Esophagus squamous epithelium (tissue), 5 donors: ENCODE data around the gene AKAP17A. TPM values are rescaled to one million over a fixed set of nuclear protein-coding genes. Genes with fewer than 3 reads are reported as not detected.

ENCODE experiments used
- DNase-seq: peaks from one replicate; lab custom pipeline; 2025; lab: John Stamatoyannopoulos, UW
- H3K27ac ChIP-seq, 4 donors: fragments of 200-600 bp; sonication (generic); one replicate each; pipeline ENCODE4 v1.5.1; 2016 to 2019; ENCODE audit warnings: mild to moderate bottlenecking in 1 of 4
- H3K27me3 ChIP-seq, 4 donors: fragments of 200-600 bp; sonication (generic); 1 replicate in 3 of 4; 2 replicates in 1 of 4; pipeline versions ENCODE4 v1.5.1 to v1.6.0; 2017 to 2021; ENCODE audit warnings: antibody characterized with exemption in 1 of 4
- H3K36me3 ChIP-seq, 3 donors: fragments of 200-600 bp; sonication (generic); one replicate each; pipeline ENCODE4 v1.5.1; 2016 to 2019
- H3K4me1 ChIP-seq, 3 donors: fragments of 200-600 bp; sonication (generic); one replicate each; pipeline ENCODE4 v1.5.1; 2017 to 2019
- H3K4me3 ChIP-seq, 4 donors: fragments of 200-600 bp; sonication (generic); 1 replicate in 3 of 4; 2 replicates in 1 of 4; pipeline ENCODE4 v1.5.1; 2016 to 2019; ENCODE audit warnings: mild to moderate bottlenecking in 2 of 4, moderate library complexity in 1 of 4
- H3K9me3 ChIP-seq, 3 donors: fragments of 200-600 bp; sonication (generic); one replicate each; pipeline ENCODE4 v1.5.1; 2016 to 2019
- POLR2A ChIP-seq, 4 donors: fragments of 450-650 bp; IDR thresholded peaks; one replicate each; pipeline ENCODE4 v1.6.1; 2017; ENCODE audit warnings: antibody characterized with exemption in 4 of 4, mild to moderate bottlenecking in 4 of 4, moderate library complexity in 3 of 4
- WGBS, 2 donors: methylation state at CpG; one replicate each; pipeline ENCODE4 v1.1.5; 2018; 5-methylcytosine and 5-hydroxymethylcytosine counted together
- intact Hi-C: fragments of 100-400 bp; cut with DNase I; formaldehyde crosslinking; loops from one replicate; pipeline ENCODE4 v1.15.0; 2022
- total RNA-seq, 4 donors: library from RNA; depleted of rRNA; stranded (reverse); fragments of >200 nt; gene quantifications; one replicate each; pipeline ENCODE4 v1.1.0, GENCODE V29; 2016
- TF ChIP-seq, protein P1 (sequence below), 6 experiments: fragments of 450-650 bp in 4 of 6; fragments of 200-600 bp in 2 of 6; sonication (generic) in 2 of 6; IDR thresholded peaks; one replicate each; pipeline ENCODE4 v1.5.1; 2016 to 2019; ENCODE audit warnings: antibody characterized with exemption in 6 of 6, mild to moderate bottlenecking in 4 of 6, moderate library complexity in 4 of 6
- donor health status: DM: yes; HTN: yes; CAD: no.

The AKAP17A gene
- total RNA-seq, 4 donors from 2014 or later = 16.2 to 38.7 (median 30.6) TPM

DNA sequence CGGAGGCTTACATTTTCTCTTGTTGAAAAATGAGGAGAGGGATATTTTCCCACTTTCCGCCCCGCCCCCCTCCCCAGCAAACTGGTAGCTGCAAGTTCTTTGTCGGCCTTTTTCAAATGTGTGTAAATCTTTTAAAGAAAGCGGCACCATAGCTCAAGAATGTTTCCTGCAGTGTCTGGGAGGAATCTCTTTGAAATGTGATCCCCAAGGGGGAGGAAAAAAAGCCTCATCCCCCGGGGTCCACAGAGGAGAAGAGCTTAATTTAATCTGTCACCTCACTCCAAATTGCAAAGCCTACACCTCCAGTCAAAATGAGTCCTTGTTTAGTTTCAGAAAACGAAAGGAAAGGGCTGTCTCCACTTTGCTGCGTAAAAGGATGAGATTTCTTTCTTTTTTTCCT lies 58.2 kb downstream of the AKAP17A start:
- DNase-seq = no peak
- Histone ChIP-seq H3K4me1 (no peaks in the 10 kb centered on the region), H3K9me3 (peaks cover 0 to 15% (median 8%) of the 10 kb centered on the region in 3 donors), H3K36me3 (no peaks in the 10 kb centered on the region), H3K27me3 (peaks cover 0 to 10% (median 0%) of the 10 kb centered on the region in 4 donors), H3K4me3 (no peak overlapping the region), H3K27ac (no peak overlapping the region)
- TF ChIP-seq, protein P1, sequence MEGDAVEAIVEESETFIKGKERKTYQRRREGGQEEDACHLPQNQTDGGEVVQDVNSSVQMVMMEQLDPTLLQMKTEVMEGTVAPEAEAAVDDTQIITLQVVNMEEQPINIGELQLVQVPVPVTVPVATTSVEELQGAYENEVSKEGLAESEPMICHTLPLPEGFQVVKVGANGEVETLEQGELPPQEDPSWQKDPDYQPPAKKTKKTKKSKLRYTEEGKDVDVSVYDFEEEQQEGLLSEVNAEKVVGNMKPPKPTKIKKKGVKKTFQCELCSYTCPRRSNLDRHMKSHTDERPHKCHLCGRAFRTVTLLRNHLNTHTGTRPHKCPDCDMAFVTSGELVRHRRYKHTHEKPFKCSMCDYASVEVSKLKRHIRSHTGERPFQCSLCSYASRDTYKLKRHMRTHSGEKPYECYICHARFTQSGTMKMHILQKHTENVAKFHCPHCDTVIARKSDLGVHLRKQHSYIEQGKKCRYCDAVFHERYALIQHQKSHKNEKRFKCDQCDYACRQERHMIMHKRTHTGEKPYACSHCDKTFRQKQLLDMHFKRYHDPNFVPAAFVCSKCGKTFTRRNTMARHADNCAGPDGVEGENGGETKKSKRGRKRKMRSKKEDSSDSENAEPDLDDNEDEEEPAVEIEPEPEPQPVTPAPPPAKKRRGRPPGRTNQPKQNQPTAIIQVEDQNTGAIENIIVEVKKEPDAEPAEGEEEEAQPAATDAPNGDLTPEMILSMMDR (IDR thresholded peaks at IDR 0.05) = no peak
- TF ChIP-seq POLR2A (IDR thresholded peaks at IDR 0.05) = no peak
- WGBS, 2 donors = 20 to 23% methylated on average over 8 of the region's 8 CpGs
- intact Hi-C loops = loop anchor here (5.0 kb wide), 1 partner anchor 943 kb away; no protein-coding TSS in a partner anchor

Other genes starting within 250 kb of the AKAP17A start
- gene SLC25A6, start 199.5 kb upstream of the AKAP17A start, total RNA-seq = 100 to 1,000 TPM; 217 to 417 (median 248) TPM
- gene ASMTL, start 138.7 kb upstream of the AKAP17A start, total RNA-seq = 10 to 100 TPM in 2 of 4 donors, 1 to 10 TPM in 2; 4.4 to 21.4 (median 11.1) TPM
- gene P2RY8, start 54.4 kb upstream of the AKAP17A start, total RNA-seq = 1 to 10 TPM in 1 of 4 donors, under 1 TPM in 3; 0.34 to 1.3 (median 0.64) TPM
- not detected for gene ASMT, start 23.5 kb downstream of the AKAP17A start, total RNA-seq